ENCODE measurements around the gene GDPGP1.
A peak's percentile ranks its signal among the peaks of the same experiment; 100 is the strongest.

The GDPGP1 gene

GRCh38 chr15:90203473-90203872 lies 30.5 kb upstream of the GDPGP1 start:
- TF ChIP-seq, protein P1, sequence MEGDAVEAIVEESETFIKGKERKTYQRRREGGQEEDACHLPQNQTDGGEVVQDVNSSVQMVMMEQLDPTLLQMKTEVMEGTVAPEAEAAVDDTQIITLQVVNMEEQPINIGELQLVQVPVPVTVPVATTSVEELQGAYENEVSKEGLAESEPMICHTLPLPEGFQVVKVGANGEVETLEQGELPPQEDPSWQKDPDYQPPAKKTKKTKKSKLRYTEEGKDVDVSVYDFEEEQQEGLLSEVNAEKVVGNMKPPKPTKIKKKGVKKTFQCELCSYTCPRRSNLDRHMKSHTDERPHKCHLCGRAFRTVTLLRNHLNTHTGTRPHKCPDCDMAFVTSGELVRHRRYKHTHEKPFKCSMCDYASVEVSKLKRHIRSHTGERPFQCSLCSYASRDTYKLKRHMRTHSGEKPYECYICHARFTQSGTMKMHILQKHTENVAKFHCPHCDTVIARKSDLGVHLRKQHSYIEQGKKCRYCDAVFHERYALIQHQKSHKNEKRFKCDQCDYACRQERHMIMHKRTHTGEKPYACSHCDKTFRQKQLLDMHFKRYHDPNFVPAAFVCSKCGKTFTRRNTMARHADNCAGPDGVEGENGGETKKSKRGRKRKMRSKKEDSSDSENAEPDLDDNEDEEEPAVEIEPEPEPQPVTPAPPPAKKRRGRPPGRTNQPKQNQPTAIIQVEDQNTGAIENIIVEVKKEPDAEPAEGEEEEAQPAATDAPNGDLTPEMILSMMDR (IDR thresholded peaks at IDR 0.05; ENCODE audit: unreplicated experiment in 3 of 3): no peak
- Mint-ChIP-seq H3K27me3 (ENCODE audit: low read depth) (no peaks in the 10 kb centered on the region), H3K9me3 (no peaks in the 10 kb centered on the region), H3K36me3 (ENCODE audit: low read depth) (no peaks in the 10 kb centered on the region), H3K4me3 (peak overlapping the region; percentile 91 to 94 (median 93)), H3K27ac (no peak overlapping the region), H3K4me1 (peaks cover 18% of the 10 kb centered on the region)

DNA sequence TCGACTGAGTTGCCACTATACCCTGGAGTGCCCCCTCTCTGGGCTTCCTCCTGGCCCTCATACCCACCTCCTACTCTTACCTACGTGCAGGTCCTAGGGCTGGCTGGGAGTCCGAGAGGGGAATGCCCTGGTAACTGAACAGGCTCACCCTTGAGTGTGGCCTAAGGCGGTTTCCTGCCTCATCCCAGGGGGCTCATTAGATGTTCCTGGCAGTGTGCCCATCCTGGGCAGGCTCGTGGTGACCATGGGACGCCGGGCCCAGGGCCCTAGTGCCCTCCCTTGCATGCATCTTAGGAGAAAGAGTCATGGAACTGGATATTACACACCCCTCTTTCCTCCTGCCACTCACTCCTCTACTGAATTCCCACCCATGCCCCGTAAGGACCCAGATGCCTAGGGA lies 30.1 kb upstream of the GDPGP1 start:
- Mint-ChIP-seq H3K9me3 (no peaks in the 10 kb centered on the region), H3K27ac (no peak overlapping the region), H3K4me1 (peaks cover 18% of the 10 kb centered on the region), H3K27me3 (ENCODE audit: low read depth) (no peaks in the 10 kb centered on the region), H3K4me3 (peak overlapping the region; percentile 44 to 49 (median 45)), H3K36me3 (ENCODE audit: low read depth) (peaks cover 4% of the 10 kb centered on the region)
- TF ChIP-seq, protein P1 (IDR thresholded peaks at IDR 0.05; ENCODE audit: unreplicated experiment in 3 of 3): no peak

DNA sequence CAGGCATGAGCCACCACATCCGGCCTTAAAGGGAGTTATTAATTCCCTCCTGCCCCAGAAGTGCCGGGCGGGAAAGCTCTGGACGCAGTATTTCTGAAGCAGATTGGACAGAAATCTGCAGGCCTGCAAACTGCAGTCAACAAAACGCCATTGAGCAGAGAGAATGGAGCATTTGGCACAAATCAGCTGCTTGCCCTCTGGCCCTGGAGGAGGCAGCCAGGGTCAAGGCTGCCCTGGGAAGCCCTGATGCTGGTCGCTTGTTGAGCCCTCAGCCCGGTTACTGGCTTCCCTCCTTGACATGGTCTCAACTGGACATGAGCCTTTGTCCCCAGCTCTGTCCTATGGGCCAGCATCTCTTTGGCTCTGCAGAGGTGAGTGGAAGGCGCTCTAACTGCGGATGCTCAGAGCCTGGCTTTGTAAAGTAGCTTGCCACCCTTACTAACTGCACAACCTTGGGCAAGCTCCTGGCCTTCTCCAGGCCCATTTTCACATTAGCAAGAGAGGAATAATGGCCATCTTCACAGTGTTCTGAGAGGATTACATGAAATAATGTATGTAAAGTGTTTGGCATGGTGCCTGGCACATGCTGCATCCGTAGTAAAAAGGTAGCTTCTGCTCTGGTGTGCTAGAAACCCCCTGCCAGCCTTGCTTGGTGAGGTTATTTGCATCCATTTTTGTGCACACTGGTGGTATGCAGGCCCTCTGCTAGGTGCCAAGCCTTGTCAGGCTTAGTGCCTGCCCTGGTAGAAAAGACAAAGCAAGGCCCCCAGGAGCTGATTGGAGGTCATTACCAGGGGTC lies 28.8 kb upstream of the GDPGP1 start:
- H3K36me3 Mint-ChIP-seq (ENCODE audit: low read depth): peaks cover 10% of the 10 kb centered on the region
- TF ChIP-seq, protein P1 (IDR thresholded peaks at IDR 0.05; ENCODE audit: unreplicated experiment in 3 of 3): no peak
- peaks cover 13% of the 10 kb centered on the region for H3K4me1 Mint-ChIP-seq
- no peaks in the 10 kb centered on the region for H3K9me3 Mint-ChIP-seq
- no peaks in the 10 kb centered on the region for H3K27me3 Mint-ChIP-seq (ENCODE audit: low read depth)
- H3K4me3 Mint-ChIP-seq: no peak overlapping the region
- H3K27ac Mint-ChIP-seq: no peak overlapping the region

DNA sequence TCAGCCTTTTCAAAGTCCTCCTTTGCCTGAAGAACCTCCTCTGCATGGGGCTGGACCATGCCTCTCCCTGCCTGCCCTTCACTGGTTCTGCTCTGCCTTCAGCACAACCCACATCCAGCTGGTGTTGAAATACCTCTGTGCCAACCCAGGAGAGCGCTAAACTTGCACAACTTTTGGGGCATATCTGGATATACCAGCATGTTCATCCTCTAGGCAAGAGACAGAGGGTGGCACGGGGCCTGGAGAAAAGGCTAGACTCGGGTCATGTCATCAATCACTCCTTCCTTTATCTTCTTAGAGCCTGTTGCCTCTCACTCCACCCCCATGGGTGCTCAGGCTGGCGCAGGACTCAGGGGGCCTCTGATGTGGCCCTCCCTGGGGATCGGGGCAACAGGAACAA lies 28.1 kb upstream of the GDPGP1 start:
- H3K27ac Mint-ChIP-seq: no peak overlapping the region
- H3K4me3 Mint-ChIP-seq: no peak overlapping the region
- TF ChIP-seq, protein P1 (IDR thresholded peaks at IDR 0.05; ENCODE audit: unreplicated experiment in 3 of 3): no peak
- H3K27me3 Mint-ChIP-seq (ENCODE audit: low read depth): no peaks in the 10 kb centered on the region
- peaks cover 12% of the 10 kb centered on the region for H3K4me1 Mint-ChIP-seq
- H3K9me3 Mint-ChIP-seq: no peaks in the 10 kb centered on the region
- peaks cover 15% of the 10 kb centered on the region for H3K36me3 Mint-ChIP-seq (ENCODE audit: low read depth)

DNA sequence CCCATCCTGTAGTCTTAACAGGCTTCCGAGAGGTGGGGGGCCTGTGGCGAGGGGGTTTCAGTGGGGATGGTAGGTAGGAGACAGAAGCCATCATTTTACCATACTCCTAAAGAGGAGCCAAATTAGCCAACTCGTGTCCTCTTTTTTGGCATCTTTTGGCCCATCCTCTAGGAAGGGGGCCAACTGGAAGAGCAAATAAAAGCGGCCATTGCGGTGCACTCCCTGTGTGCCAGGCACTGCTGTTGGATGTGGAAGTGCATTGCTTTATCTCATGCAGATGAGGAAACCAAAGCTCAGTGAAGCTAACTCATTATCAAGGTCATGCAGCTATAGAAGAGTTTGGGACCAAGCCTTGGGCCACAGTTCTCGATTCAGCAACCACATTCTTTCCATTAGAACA lies 26.8 kb upstream of the GDPGP1 start:
- Mint-ChIP-seq H3K4me3 (no peak overlapping the region), H3K9me3 (no peaks in the 10 kb centered on the region), H3K27me3 (ENCODE audit: low read depth) (no peaks in the 10 kb centered on the region), H3K27ac (no peak overlapping the region), H3K36me3 (ENCODE audit: low read depth) (peaks cover 15% of the 10 kb centered on the region), H3K4me1 (peaks cover 12% of the 10 kb centered on the region)
- TF ChIP-seq, protein P1 (IDR thresholded peaks at IDR 0.05; ENCODE audit: unreplicated experiment in 3 of 3): no peak

DNA sequence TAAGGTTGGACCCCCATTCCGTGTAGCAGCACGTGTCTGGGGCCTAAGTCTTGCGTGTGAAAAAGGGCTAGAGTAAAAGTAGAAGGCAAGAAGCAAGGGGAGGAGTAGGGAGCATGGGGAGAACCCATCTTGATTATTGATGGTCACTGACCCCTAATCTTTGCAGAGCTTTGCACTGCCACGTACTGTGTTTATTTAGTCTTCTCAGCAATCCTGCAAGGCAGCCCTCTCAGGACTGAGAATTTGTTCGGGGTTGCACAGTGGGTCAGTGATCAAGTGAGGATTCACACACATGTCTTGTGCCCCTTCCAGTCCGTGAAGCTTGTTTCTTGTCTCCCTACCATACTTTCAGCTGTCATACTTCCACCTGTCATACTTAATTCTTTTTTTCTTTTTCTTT lies 25.7 kb upstream of the GDPGP1 start:
- no peaks in the 10 kb centered on the region for H3K27me3 Mint-ChIP-seq (ENCODE audit: low read depth)
- H3K4me1 Mint-ChIP-seq: peaks cover 6% of the 10 kb centered on the region

More for the DNA sequence above, 25.7 kb upstream of the GDPGP1 start:
- Mint-ChIP-seq H3K27ac (no peak overlapping the region), H3K4me3 (no peak overlapping the region), H3K36me3 (ENCODE audit: low read depth) (peaks cover 15% of the 10 kb centered on the region), H3K9me3 (no peaks in the 10 kb centered on the region)
- TF ChIP-seq, protein P1 (IDR thresholded peaks at IDR 0.05; ENCODE audit: unreplicated experiment in 3 of 3): no peak

All from nephron (organoid).